BJ (cell line): ENCODE results near the gene ANAPC2. TPM values are rescaled to one million over a fixed set of nuclear protein-coding genes. Genes with fewer than 3 reads are reported as not detected.
"Not testable (repeated sequence)": the region's sequence is repeated elsewhere in the genome, so short reads cannot be mapped to it uniquely, and the experiment has no call there.

Source experiments
- CTCF ChIA-PET: fragments of 350-600 bp; formaldehyde crosslinking; extraction: SDS; loops from one replicate; lab custom pipeline; 2021; ENCODE audit warnings: antibody characterized with exemption, inconsistent platforms; lab: Yijun Ruan, JAX
- POLR2A ChIA-PET: fragments of 300-600 bp; sonication (Branson Sonifier 250); formaldehyde crosslinking; extraction: SDS; loops from one replicate; lab custom pipeline; 2021; ENCODE audit warnings: antibody characterized with exemption; lab: Charles Lee
- DNase-seq: peaks from one replicate; pipeline ENCODE4 v3.0.0-alpha.2; 2011; ENCODE audit warnings: low read depth
- H3K27me3 ChIP-seq: 2 replicates; pipeline ENCODE4 v1.6.0; 2011; ENCODE audit warnings: low read length; ENCODE audit not compliant: control insufficient read depth, insufficient read depth
- H3K36me3 ChIP-seq: 2 replicates; pipeline ENCODE4 v1.5.1; 2011; ENCODE audit warnings: low read length; ENCODE audit not compliant: control insufficient read depth, insufficient read depth
- H3K4me3 ChIP-seq: 2 replicates; pipeline ENCODE4 v1.5.1; 2011; ENCODE audit warnings: low read depth, mild to moderate bottlenecking, control low read depth, low read length
- CTCF ChIP-seq: IDR thresholded peaks from 2 replicates; pipeline ENCODE4 v1.5.1; 2011; ENCODE audit warnings: low read depth, mild to moderate bottlenecking, control low read depth, inconsistent platforms, low read length, moderate library complexity; ENCODE audit not compliant: insufficient read depth
- polyA plus RNA-seq: library from polyadenylated mRNA; depleted of rRNA; stranded (reverse); fragments of >200 nt; gene quantifications from 2 replicates; pipeline ENCODE4 v1.2.3, GENCODE V29; 2011

The ANAPC2 gene
- polyA plus RNA-seq, 1 experiment = 25.5 TPM

GRCh38 chr9:137138058-137138721 lies 50.2 kb downstream of the ANAPC2 start:
- DNase-seq = no peak
- no peak for TF ChIP-seq CTCF
- ChIA-PET CTCF (no interaction called here), POLR2A (no interaction called here)
- H3K36me3 ChIP-seq = no peaks in the 10 kb centered on the region
- peaks cover 31% of the 10 kb centered on the region for H3K27me3 ChIP-seq
- H3K4me3 ChIP-seq = no peak overlapping the region

- POLR2A ChIA-PET = no interaction called here
- no peak for DNase-seq
Observed at GRCh38 chr9:137136881-137137607, 51.3 kb downstream of the ANAPC2 start.

DNA sequence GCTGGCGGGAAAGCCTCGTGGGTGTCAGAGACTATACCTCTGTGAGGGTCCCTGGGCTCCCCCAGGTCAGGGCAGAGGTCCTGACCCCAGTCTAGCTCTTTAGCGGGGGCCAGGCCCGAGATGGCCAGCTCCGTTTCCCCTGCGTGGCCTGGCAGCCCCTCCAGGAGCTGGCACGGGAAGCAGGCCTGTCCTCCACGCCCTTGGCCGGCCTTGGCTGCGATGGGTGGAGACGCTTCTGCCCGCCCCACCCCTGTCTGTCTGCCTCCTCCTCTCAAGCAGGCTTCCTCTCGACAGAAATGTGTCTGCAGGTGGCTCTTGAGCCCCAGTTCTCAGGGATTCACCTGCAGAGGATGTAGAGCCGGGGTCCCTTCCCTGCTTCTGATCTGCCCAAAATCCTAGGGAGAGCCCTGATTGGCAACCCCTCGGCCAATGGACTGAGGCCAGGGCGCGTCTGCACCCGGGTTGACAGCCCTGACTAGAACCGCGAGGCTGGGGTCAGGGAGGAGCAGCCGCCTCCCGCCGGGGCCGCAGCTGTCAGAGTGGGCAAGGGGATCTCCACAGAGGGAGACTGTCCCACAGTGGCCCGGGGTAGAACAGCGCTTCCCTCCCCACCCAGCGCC lies 52.0 kb downstream of the ANAPC2 start:
- ChIA-PET POLR2A (no interaction called here), CTCF (interaction anchor here (1.0 kb wide), 1 partner anchor 10 kb away, joined by 3 read pairs; no protein-coding TSS in a partner anchor)
- TF ChIP-seq CTCF = no peak
- Histone ChIP-seq H3K4me3 (no peak overlapping the region), H3K27me3 (peaks cover 30% of the 10 kb centered on the region), H3K36me3 (no peaks in the 10 kb centered on the region)
- DNase-seq = no peak

More at GRCh38 chr9:137136881-137137607, 51.3 kb downstream of the ANAPC2 start:
- no peak for TF ChIP-seq CTCF
- Histone ChIP-seq H3K4me3 (no peak overlapping the region), H3K36me3 (no peaks in the 10 kb centered on the region), H3K27me3 (peaks cover 31% of the 10 kb centered on the region)
- CTCF ChIA-PET = interaction anchor here (1.0 kb wide), 1 partner anchor 9 kb away, joined by 3 read pairs; no protein-coding TSS in a partner anchor

GRCh38 chr9:137135154-137135553 lies 53.2 kb downstream of the ANAPC2 start:
- POLR2A ChIA-PET, H3K4me3 ChIP-seq, H3K36me3 ChIP-seq, DNase-seq: not testable (repeated sequence)
- CTCF ChIA-PET = interaction anchor here (1.4 kb wide), 1 partner anchor 102 kb away, joined by 3 read pairs; no protein-coding TSS in a partner anchor
- H3K27me3 ChIP-seq = peaks cover 25% of the 10 kb centered on the region

- CTCF ChIA-PET = no interaction called here
Observed at GRCh38 chr9:137134191-137134590, 54.2 kb downstream of the ANAPC2 start.

More at GRCh38 chr9:137134191-137134590, 54.2 kb downstream of the ANAPC2 start:
- DNase-seq = no peak
- POLR2A ChIA-PET = no interaction called here
- peaks cover 18% of the 10 kb centered on the region for H3K27me3 ChIP-seq
- H3K36me3 ChIP-seq = no peaks in the 10 kb centered on the region
- no peak overlapping the region for H3K4me3 ChIP-seq
- no peak for TF ChIP-seq CTCF
